Measurements from ENCODE around the gene HSD17B2.
"Not testable (repeated sequence)": the region's sequence is repeated elsewhere in the genome, so short reads cannot be mapped to it uniquely, and the experiment has no call there.

The HSD17B2 gene

GRCh38 chr16:82134846-82135245 lies 99.8 kb downstream of the HSD17B2 start:
- DNase-seq (ENCODE audit: low spot score): no peak

GRCh38 chr16:82135844-82136243 lies 100.8 kb downstream of the HSD17B2 start:
- no peak for DNase-seq (ENCODE audit: low spot score)

- no peak for DNase-seq (ENCODE audit: low spot score)
Observed at GRCh38 chr16:82136956-82137821, 102.1 kb downstream of the HSD17B2 start.

GRCh38 chr16:82137822-82138167 lies 102.7 kb downstream of the HSD17B2 start:
- DNase-seq (ENCODE audit: low spot score): no peak

GRCh38 chr16:82138478-82139285 lies 103.6 kb downstream of the HSD17B2 start:
- DNase-seq (ENCODE audit: low spot score): no peak

GRCh38 chr16:82139286-82139571 lies 104.2 kb downstream of the HSD17B2 start:
- DNase-seq (ENCODE audit: low spot score): not testable (repeated sequence)

GRCh38 chr16:82146556-82146955 lies 111.5 kb downstream of the HSD17B2 start:
- no peak for DNase-seq (ENCODE audit: low spot score)

- no peak for DNase-seq (ENCODE audit: low spot score)
Observed at GRCh38 chr16:82146957-82147356, 111.9 kb downstream of the HSD17B2 start.

GRCh38 chr16:82147546-82147945 lies 112.5 kb downstream of the HSD17B2 start:
- no peak for DNase-seq (ENCODE audit: low spot score)
